Thyroid gland (tissue), 4 donors: ENCODE results near the gene SYTL2.

Experiments
- CTCF ChIP-seq, 6 experiments: fragments of 200-600 bp in 3 of 6; fragments of 450-650 bp in 3 of 6; sonication (generic) in 3 of 6; IDR thresholded peaks; one replicate each; pipeline ENCODE4 v1.5.1; 2016 to 2019; ENCODE audit warnings: antibody characterized with exemption in 6 of 6, mild to moderate bottlenecking in 2 of 6, inconsistent platforms in 1 of 6, moderate library complexity in 1 of 6
- POLR2A ChIP-seq, 2 donors: fragments of 450-650 bp; IDR thresholded peaks; one replicate each; pipeline ENCODE4 v1.6.1; 2017; ENCODE audit warnings: antibody characterized with exemption in 2 of 2, mild to moderate bottlenecking in 2 of 2, moderate library complexity in 1 of 2

- TF ChIP-seq POLR2A (IDR thresholded peaks at IDR 0.05) (no peak), CTCF (IDR thresholded peaks at IDR 0.05) (no peak)
These were observed 131.4 kb downstream of the SYTL2 start for GRCh38 chr11:85679576-85679975.
